ENCODE results near the gene HSPA5. TPM values are rescaled to one million over a fixed set of nuclear protein-coding genes. Genes with fewer than 3 reads are reported as not detected.

The HSPA5 gene
- total RNA-seq, 4 donors from 2014 or later = 65.6 to 136 (median 86.0) TPM

GRCh38 chr9:125254231-125254630 lies 13.1 kb upstream of the HSPA5 start:
- no peak overlapping the region for H3K4me3 ChIP-seq
- no peaks in the 10 kb centered on the region for H3K27me3 ChIP-seq
- no peaks in the 10 kb centered on the region for H3K36me3 ChIP-seq
- no peak for TF ChIP-seq POLR2A (IDR thresholded peaks at IDR 0.05)
- no peak for TF ChIP-seq CTCF (IDR thresholded peaks at IDR 0.05)
- no peak overlapping the region for H3K27ac ChIP-seq
- no peaks in the 10 kb centered on the region for H3K4me1 ChIP-seq
- DNase-seq = no peak
- no peaks in the 10 kb centered on the region for H3K9me3 ChIP-seq

DNA sequence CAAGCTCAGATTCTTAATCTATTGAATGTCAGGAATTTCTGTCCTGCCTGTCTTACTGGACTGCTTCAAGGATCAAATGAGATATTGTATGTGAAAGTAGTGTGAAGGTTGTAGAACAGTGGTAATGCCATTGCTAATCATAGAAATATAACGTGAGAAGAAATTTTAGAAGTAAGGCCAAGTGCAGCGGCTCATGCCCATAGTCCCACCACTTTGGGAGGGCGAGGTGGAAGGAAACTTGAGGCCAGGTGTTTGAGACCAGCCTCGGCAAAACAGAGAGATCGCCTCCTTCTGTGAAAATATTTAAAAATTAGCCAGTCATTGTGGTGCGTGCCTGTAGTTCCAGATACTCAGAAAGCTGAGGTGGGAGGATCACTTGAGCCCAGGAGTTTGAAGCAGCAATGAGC lies 5.1 kb upstream of the HSPA5 start:
- no peaks in the 10 kb centered on the region for H3K9me3 ChIP-seq
- no peak overlapping the region for H3K4me3 ChIP-seq
- DNase-seq = no peak
- TF ChIP-seq POLR2A (IDR thresholded peaks at IDR 0.05) (no peak), CTCF (IDR thresholded peaks at IDR 0.05) (no peak)
- H3K4me1 ChIP-seq = peaks cover 0 to 6% (median 4%) of the 10 kb centered on the region in 4 donors
- no peaks in the 10 kb centered on the region for H3K27me3 ChIP-seq
- no peaks in the 10 kb centered on the region for H3K36me3 ChIP-seq
- no peak overlapping the region for H3K27ac ChIP-seq

DNA sequence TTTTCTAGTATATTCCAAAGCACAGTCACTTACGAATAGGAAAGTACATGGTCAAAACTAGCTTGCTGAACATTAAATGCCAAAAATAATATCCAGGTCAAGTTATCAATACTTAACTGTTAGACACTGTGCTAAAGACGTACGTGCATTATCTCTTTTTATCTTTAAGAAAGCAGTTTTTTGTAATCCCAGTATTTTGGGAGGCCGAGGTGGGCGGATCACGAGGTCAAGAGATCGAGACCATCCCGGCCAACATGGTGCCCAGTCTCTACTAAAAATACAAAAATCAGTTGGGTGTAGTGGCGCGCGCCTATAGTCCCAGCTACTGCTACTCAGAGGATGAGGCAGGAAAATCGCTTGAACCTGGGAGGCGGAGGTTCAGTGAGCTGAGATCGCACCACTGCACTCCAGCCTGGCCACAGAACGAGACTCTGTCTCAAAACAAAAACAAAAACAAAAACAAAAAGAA lies 2.7 kb upstream of the HSPA5 start:
- Histone ChIP-seq H3K4me1 (peaks cover 0 to 18% (median 13%) of the 10 kb centered on the region in 4 donors), H3K4me3 (no peak overlapping the region), H3K27ac (no peak overlapping the region), H3K27me3 (no peaks in the 10 kb centered on the region), H3K9me3 (no peaks in the 10 kb centered on the region), H3K36me3 (peaks cover 0 to 8% (median 0%) of the 10 kb centered on the region in 3 donors)
- DNase-seq = no peak
- no peak for TF ChIP-seq CTCF (IDR thresholded peaks at IDR 0.05)
- no peak for TF ChIP-seq POLR2A (IDR thresholded peaks at IDR 0.05)

- DNase-seq = peak in 2 of 3 donors; percentile 26 to 56
- no peaks in the 10 kb centered on the region for H3K9me3 ChIP-seq
- TF ChIP-seq POLR2A (IDR thresholded peaks at IDR 0.05) (no peak), CTCF (IDR thresholded peaks at IDR 0.05) (no peak)
- H3K4me3 ChIP-seq = peak overlapping the region; percentile 79 to 99 (median 84)
- H3K36me3 ChIP-seq = peaks cover 0 to 25% (median 0%) of the 10 kb centered on the region in 3 donors
- peaks cover 5 to 36% (median 17%) of the 10 kb centered on the region in 4 donors for H3K4me1 ChIP-seq
- no peaks in the 10 kb centered on the region for H3K27me3 ChIP-seq
- H3K27ac ChIP-seq = peak overlapping the region; percentile 91 to 98 (median 94)
Measured at GRCh38 chr9:125241863-125242739, 958 bp upstream of the HSPA5 start.

DNA sequence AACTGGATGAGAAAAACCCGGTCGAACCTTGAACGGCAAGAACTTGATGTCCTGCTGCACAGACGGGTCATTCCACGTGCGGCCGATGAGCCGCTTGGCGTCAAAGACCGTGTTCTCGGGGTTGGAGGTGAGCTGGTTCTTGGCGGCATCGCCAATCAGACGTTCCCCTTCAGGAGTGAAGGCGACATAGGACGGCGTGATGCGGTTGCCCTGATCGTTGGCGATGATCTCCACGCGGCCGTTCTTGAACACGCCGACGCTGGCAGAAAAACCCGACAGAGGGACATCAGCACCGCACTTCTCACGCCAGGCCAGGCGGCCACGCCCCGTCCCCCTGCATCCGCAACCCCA lies 519 bp downstream of the HSPA5 start:
- Histone ChIP-seq H3K27me3 (no peaks in the 10 kb centered on the region), H3K4me1 (peaks cover 5 to 49% (median 17%) of the 10 kb centered on the region in 4 donors), H3K27ac (peak overlapping the region; percentile 93 to 98 (median 96)), H3K9me3 (no peaks in the 10 kb centered on the region), H3K4me3 (peak overlapping the region; percentile 81 to 99 (median 92)), H3K36me3 (peaks cover 0 to 40% (median 3%) of the 10 kb centered on the region in 3 donors)
- peak in 2 of 3 donors; percentile 68 to 76 for DNase-seq
- no peak for TF ChIP-seq POLR2A (IDR thresholded peaks at IDR 0.05)
- no peak for TF ChIP-seq CTCF (IDR thresholded peaks at IDR 0.05)

All from Peyer's patch (tissue), 4 donors.